ENCODE results near the gene HCRTR1. TPM values are rescaled to one million over a fixed set of nuclear protein-coding genes. Genes with fewer than 3 reads are reported as not detected.

HCRTR1 gene
- total and polyA plus RNA-seq, 2 of the 8 experiments (the other 6 are each of a cell fraction or from before 2014, with no cell fraction given): 0.35 to 0.39 TPM

DNA sequence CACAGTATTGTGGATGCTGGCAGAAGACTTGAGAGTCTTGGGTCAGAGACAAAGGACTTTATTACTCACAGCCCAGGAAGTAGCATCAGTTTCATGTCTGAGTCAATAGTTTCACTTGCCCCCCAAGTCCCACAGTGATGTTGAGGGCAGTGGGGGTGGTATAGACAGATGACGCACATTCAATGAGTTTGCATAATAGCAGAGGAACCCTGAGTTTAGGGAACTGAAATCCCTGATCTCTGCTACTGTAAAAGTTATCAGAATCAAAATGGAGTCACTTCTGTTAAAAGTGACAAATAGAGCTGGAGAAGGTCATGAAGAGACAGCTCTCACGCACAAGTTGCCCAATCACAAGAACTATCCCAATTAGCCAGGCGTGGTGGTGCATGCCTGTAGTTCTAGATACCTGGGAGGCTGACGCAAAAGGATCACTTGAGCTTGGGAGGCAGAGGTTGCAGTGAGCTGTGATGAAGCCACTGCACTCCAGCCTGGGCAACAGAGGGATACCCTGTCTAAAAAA is 11.5 kb upstream of the HCRTR1 start (continued):
- TF ChIP-seq, protein P1, sequence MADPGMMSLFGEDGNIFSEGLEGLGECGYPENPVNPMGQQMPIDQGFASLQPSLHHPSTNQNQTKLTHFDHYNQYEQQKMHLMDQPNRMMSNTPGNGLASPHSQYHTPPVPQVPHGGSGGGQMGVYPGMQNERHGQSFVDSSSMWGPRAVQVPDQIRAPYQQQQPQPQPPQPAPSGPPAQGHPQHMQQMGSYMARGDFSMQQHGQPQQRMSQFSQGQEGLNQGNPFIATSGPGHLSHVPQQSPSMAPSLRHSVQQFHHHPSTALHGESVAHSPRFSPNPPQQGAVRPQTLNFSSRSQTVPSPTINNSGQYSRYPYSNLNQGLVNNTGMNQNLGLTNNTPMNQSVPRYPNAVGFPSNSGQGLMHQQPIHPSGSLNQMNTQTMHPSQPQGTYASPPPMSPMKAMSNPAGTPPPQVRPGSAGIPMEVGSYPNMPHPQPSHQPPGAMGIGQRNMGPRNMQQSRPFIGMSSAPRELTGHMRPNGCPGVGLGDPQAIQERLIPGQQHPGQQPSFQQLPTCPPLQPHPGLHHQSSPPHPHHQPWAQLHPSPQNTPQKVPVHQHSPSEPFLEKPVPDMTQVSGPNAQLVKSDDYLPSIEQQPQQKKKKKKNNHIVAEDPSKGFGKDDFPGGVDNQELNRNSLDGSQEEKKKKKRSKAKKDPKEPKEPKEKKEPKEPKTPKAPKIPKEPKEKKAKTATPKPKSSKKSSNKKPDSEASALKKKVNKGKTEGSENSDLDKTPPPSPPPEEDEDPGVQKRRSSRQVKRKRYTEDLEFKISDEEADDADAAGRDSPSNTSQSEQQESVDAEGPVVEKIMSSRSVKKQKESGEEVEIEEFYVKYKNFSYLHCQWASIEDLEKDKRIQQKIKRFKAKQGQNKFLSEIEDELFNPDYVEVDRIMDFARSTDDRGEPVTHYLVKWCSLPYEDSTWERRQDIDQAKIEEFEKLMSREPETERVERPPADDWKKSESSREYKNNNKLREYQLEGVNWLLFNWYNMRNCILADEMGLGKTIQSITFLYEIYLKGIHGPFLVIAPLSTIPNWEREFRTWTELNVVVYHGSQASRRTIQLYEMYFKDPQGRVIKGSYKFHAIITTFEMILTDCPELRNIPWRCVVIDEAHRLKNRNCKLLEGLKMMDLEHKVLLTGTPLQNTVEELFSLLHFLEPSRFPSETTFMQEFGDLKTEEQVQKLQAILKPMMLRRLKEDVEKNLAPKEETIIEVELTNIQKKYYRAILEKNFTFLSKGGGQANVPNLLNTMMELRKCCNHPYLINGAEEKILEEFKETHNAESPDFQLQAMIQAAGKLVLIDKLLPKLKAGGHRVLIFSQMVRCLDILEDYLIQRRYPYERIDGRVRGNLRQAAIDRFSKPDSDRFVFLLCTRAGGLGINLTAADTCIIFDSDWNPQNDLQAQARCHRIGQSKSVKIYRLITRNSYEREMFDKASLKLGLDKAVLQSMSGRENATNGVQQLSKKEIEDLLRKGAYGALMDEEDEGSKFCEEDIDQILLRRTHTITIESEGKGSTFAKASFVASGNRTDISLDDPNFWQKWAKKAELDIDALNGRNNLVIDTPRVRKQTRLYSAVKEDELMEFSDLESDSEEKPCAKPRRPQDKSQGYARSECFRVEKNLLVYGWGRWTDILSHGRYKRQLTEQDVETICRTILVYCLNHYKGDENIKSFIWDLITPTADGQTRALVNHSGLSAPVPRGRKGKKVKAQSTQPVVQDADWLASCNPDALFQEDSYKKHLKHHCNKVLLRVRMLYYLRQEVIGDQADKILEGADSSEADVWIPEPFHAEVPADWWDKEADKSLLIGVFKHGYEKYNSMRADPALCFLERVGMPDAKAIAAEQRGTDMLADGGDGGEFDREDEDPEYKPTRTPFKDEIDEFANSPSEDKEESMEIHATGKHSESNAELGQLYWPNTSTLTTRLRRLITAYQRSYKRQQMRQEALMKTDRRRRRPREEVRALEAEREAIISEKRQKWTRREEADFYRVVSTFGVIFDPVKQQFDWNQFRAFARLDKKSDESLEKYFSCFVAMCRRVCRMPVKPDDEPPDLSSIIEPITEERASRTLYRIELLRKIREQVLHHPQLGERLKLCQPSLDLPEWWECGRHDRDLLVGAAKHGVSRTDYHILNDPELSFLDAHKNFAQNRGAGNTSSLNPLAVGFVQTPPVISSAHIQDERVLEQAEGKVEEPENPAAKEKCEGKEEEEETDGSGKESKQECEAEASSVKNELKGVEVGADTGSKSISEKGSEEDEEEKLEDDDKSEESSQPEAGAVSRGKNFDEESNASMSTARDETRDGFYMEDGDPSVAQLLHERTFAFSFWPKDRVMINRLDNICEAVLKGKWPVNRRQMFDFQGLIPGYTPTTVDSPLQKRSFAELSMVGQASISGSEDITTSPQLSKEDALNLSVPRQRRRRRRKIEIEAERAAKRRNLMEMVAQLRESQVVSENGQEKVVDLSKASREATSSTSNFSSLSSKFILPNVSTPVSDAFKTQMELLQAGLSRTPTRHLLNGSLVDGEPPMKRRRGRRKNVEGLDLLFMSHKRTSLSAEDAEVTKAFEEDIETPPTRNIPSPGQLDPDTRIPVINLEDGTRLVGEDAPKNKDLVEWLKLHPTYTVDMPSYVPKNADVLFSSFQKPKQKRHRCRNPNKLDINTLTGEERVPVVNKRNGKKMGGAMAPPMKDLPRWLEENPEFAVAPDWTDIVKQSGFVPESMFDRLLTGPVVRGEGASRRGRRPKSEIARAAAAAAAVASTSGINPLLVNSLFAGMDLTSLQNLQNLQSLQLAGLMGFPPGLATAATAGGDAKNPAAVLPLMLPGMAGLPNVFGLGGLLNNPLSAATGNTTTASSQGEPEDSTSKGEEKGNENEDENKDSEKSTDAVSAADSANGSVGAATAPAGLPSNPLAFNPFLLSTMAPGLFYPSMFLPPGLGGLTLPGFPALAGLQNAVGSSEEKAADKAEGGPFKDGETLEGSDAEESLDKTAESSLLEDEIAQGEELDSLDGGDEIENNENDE (IDR thresholded peaks at IDR 0.05; ENCODE audit: insufficient replicate concordance, low read length): no peak
- no peak for TF ChIP-seq PHF8 (conservative IDR thresholded peaks at IDR 0.05; ENCODE audit: low read depth, low read length)
- no peak for TF ChIP-seq EZH2 (IDR thresholded peaks at IDR 0.05; ENCODE audit: low read depth, low read length, severe bottlenecking)
- TF ChIP-seq RBBP5 (IDR thresholded peaks at IDR 0.05; ENCODE audit: borderline replicate concordance, low read depth, low read length): no peak
- TF ChIP-seq, protein P2, sequence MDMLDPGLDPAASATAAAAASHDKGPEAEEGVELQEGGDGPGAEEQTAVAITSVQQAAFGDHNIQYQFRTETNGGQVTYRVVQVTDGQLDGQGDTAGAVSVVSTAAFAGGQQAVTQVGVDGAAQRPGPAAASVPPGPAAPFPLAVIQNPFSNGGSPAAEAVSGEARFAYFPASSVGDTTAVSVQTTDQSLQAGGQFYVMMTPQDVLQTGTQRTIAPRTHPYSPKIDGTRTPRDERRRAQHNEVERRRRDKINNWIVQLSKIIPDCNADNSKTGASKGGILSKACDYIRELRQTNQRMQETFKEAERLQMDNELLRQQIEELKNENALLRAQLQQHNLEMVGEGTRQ (IDR thresholded peaks at IDR 0.05; ENCODE audit: low read length): no peak
- no peak for TF ChIP-seq NRF1 (IDR thresholded peaks at IDR 0.05; ENCODE audit: low read depth, low read length)
- no peak for TF ChIP-seq RAD21 (IDR thresholded peaks at IDR 0.05 in 1 of 2, conservative IDR thresholded peaks at IDR 0.05 in 1 of 2; ENCODE audit: low read depth in 2 of 2, low read length in 2 of 2)
- no peak for TF ChIP-seq TAF1 (IDR thresholded peaks at IDR 0.05; ENCODE audit: low read depth, low read length)
- no peak for TF ChIP-seq RFX5 (IDR thresholded peaks at IDR 0.05; ENCODE audit: borderline replicate concordance, low read depth, low read length)
- TF ChIP-seq POLR2AphosphoS5 (IDR thresholded peaks at IDR 0.05; ENCODE audit: low read depth, low read length): no peak
